Upper lobe of left lung (tissue), 4 donors: ENCODE measurements around the gene HIGD1C.

Experiments
- EP300 ChIP-seq, 4 donors: sonication (generic); formaldehyde crosslinking; IDR thresholded peaks; one replicate each; pipeline ENCODE4 v1.5.1; 2017; ENCODE audit warnings: antibody characterized with exemption in 4 of 4, control low read depth in 2 of 4
- POLR2A ChIP-seq, 4 donors: fragments of 450-650 bp; IDR thresholded peaks; one replicate each; pipeline ENCODE4 v1.5.1; 2016 to 2017; ENCODE audit warnings: antibody characterized with exemption in 4 of 4, mild to moderate bottlenecking in 2 of 4
- TF ChIP-seq, protein P1 (sequence below), 6 experiments: fragments of 450-650 bp in 4 of 6; fragments of 200-600 bp in 2 of 6; sonication (generic) in 2 of 6; IDR thresholded peaks; one replicate each; pipeline ENCODE4 v1.5.1; 2016 to 2019; ENCODE audit warnings: antibody characterized with exemption in 6 of 6

DNA sequence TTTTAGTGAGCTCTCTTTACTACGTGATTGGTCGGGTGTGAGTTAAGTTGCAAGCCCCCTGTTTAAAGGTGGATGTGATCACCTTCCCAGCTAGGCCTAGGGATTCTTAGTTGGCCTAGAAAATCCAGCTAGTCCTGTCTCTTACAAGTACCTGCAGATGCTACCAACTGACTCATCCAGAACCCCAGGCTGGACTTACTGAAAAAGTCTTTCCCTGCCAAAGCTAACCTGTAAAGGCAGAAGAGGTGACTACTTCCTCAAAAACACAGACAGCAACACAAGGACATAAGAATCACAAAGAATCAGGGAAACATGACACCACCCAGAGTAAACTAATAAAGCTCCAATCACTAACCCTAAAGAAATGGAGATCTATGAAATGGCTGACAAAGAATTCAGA, 39.1 kb upstream of the HIGD1C start:
- TF ChIP-seq, protein P1, sequence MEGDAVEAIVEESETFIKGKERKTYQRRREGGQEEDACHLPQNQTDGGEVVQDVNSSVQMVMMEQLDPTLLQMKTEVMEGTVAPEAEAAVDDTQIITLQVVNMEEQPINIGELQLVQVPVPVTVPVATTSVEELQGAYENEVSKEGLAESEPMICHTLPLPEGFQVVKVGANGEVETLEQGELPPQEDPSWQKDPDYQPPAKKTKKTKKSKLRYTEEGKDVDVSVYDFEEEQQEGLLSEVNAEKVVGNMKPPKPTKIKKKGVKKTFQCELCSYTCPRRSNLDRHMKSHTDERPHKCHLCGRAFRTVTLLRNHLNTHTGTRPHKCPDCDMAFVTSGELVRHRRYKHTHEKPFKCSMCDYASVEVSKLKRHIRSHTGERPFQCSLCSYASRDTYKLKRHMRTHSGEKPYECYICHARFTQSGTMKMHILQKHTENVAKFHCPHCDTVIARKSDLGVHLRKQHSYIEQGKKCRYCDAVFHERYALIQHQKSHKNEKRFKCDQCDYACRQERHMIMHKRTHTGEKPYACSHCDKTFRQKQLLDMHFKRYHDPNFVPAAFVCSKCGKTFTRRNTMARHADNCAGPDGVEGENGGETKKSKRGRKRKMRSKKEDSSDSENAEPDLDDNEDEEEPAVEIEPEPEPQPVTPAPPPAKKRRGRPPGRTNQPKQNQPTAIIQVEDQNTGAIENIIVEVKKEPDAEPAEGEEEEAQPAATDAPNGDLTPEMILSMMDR (IDR thresholded peaks at IDR 0.05): no peak
- TF ChIP-seq POLR2A (IDR thresholded peaks at IDR 0.05) (no peak), EP300 (IDR thresholded peaks at IDR 0.05) (no peak)
